Mammary epithelial cell (primary cell): ENCODE results near the gene HOXA3.

Experiments used
- CTCF ChIP-seq, 2 donors: IDR thresholded peaks in 1 of 2; conservative IDR thresholded peaks in 1 of 2; 2 replicates each; pipeline ENCODE4 v1.5.1; 2011 to 2012; ENCODE audit warnings: inconsistent platforms in 2 of 2, low read length in 2 of 2, mild to moderate bottlenecking in 2 of 2, control low read depth in 1 of 2, low read depth in 1 of 2; ENCODE audit not compliant: insufficient read depth in 1 of 2; ENCODE audit errors: extremely low read depth in 1 of 2
- EZH2 ChIP-seq: IDR thresholded peaks from 2 replicates; pipeline ENCODE4 v1.6.1; 2012; ENCODE audit warnings: low read length, inconsistent platforms, borderline replicate concordance

GRCh38 chr7:27157702-27158431 is 5.5 kb upstream of the HOXA3 start:
- TF ChIP-seq CTCF (conservative IDR thresholded peaks at IDR 0.05 in 1 of 2, IDR thresholded peaks at IDR 0.05 in 1 of 2; ENCODE audit: extremely low read depth in 1 of 2, insufficient read depth in 1 of 2, low read depth in 1 of 2, low read length in 2 of 2) (no peak), EZH2 (no peak)
